IMR-90 (cell line): Measurements from ENCODE around the gene CDH1. TPM values are rescaled to one million over a fixed set of nuclear protein-coding genes. Genes with fewer than 3 reads are reported as not detected.

Experiments used
- ATAC-seq: fragments of 200-7000 bp; cut with Tn5 transposase; 2 replicates; pipeline ENCODE4 v1.9.1; 2020; ENCODE audit warnings: low read depth, mild to moderate bottlenecking, moderate library complexity
- BruUV-seq: library from RNA; stranded (reverse); fragments of 400-500 nt; replicated peaks from 2 replicates; lab custom pipeline; 2021; lab: Mats Ljungman, UMichigan
- CTCF ChIA-PET: fragments of 300-600 bp; formaldehyde crosslinking; extraction: SDS; loops from one replicate; lab custom pipeline; 2021; ENCODE audit warnings: antibody characterized with exemption; lab: Yijun Ruan, JAX
- POLR2A ChIA-PET: fragments of 300-600 bp; sonication (Branson Sonifier 250); formaldehyde crosslinking; loops from one replicate; lab custom pipeline; 2022; ENCODE audit warnings: antibody characterized with exemption; ENCODE audit not compliant: unreplicated experiment; lab: Charles Lee
- DNase-seq: peaks from one replicate; pipeline ENCODE4 v3.0.0; 2013
- H2AFZ ChIP-seq: replicated peaks from 2 replicates; pipeline ENCODE3; 2013; ENCODE audit warnings: low read length, mild to moderate bottlenecking; ENCODE audit not compliant: poor library complexity
- H2AK5ac ChIP-seq: 2 replicates; pipeline ENCODE4 v1.6.1; 2013; ENCODE audit warnings: low read depth, low read length, inconsistent platforms
- H2AK9ac ChIP-seq: replicated peaks from 2 replicates; pipeline ENCODE3; 2013; ENCODE audit warnings: mild to moderate bottlenecking, low read depth, low read length, moderate library complexity; ENCODE audit not compliant: poor library complexity
- H2BK120ac ChIP-seq: 2 replicates; pipeline ENCODE4 v1.6.1; 2013; ENCODE audit warnings: low read depth, low read length, inconsistent platforms
- H2BK15ac ChIP-seq: 3 replicates; pipeline ENCODE4 v1.6.1; 2013; ENCODE audit warnings: low read depth, low read length, inconsistent platforms
- H2BK20ac ChIP-seq: 2 replicates; pipeline ENCODE4 v1.6.1; 2013; ENCODE audit warnings: low read depth, mild to moderate bottlenecking, inconsistent platforms, low read length, moderate library complexity
- H2BK5ac ChIP-seq: 2 replicates; pipeline ENCODE4 v1.6.1; 2013; ENCODE audit warnings: mild to moderate bottlenecking, low read depth, low read length, inconsistent platforms; ENCODE audit not compliant: poor library complexity, severe bottlenecking
- H3K14ac ChIP-seq: replicated peaks from 2 replicates; pipeline ENCODE4 v1.6.1; 2013; ENCODE audit warnings: low read depth, low read length, inconsistent platforms
- H3K18ac ChIP-seq: 2 replicates; pipeline ENCODE4 v1.6.1; 2013; ENCODE audit warnings: low read depth, low read length, control low read depth
- H3K23ac ChIP-seq: 2 replicates; pipeline ENCODE4 v1.6.1; 2013; ENCODE audit warnings: low read depth, low read length, inconsistent platforms
- H3K27ac ChIP-seq: 2 replicates; pipeline ENCODE4 v1.5.1; 2013; ENCODE audit warnings: mild to moderate bottlenecking, control low read depth, low read length; ENCODE audit not compliant: insufficient read depth
- H3K27me3 ChIP-seq: 2 replicates; pipeline ENCODE4 v1.6.1; 2013; ENCODE audit warnings: low read length; ENCODE audit not compliant: control insufficient read depth, insufficient read depth
- H3K36me3 ChIP-seq: 2 replicates; pipeline ENCODE4 v1.6.1; 2013; ENCODE audit warnings: low read length, mixed read lengths; ENCODE audit not compliant: control insufficient read depth, insufficient read depth
- H3K4ac ChIP-seq: 2 replicates; pipeline ENCODE4 v1.6.1; 2013; ENCODE audit warnings: low read depth, low read length, inconsistent platforms
- H3K4me1 ChIP-seq: 2 replicates; pipeline ENCODE4 v1.6.1; 2013; ENCODE audit warnings: low read length, mixed read lengths; ENCODE audit not compliant: control insufficient read depth, insufficient read depth
- H3K4me2 ChIP-seq: 2 replicates; pipeline ENCODE4 v1.6.1; 2013; ENCODE audit warnings: low read depth, mild to moderate bottlenecking, control low read depth, low read length, moderate library complexity
- H3K4me3 ChIP-seq: 2 replicates; pipeline ENCODE4 v1.5.1; 2013; ENCODE audit warnings: low read depth, mild to moderate bottlenecking, control low read depth, low read length, moderate library complexity; ENCODE audit not compliant: insufficient read depth
- H3K56ac ChIP-seq: 2 replicates; pipeline ENCODE4 v1.6.1; 2013; ENCODE audit warnings: low read length, inconsistent platforms; ENCODE audit not compliant: insufficient read depth; ENCODE audit errors: extremely low read depth
- H3K79me1 ChIP-seq, 2 experiments: 2 replicates each; pipeline ENCODE4 v1.6.1; 2013; ENCODE audit warnings: low read length in 2 of 2, inconsistent platforms in 1 of 2, low read depth in 1 of 2
- H3K9ac ChIP-seq: 2 replicates; pipeline ENCODE4 v1.6.1; 2013; ENCODE audit warnings: low read depth, low read length, control low read depth
- H3K9me1 ChIP-seq: 2 replicates; pipeline ENCODE4 v1.6.1; 2013; ENCODE audit warnings: low read length, inconsistent platforms; ENCODE audit not compliant: insufficient read depth
- H3K9me3 ChIP-seq: 2 replicates; pipeline ENCODE4 v1.6.1; 2013; ENCODE audit warnings: low read length; ENCODE audit not compliant: control insufficient read depth, insufficient read depth
- H4K20me1 ChIP-seq: 2 replicates; pipeline ENCODE4 v1.6.1; 2013; ENCODE audit warnings: low read length, inconsistent platforms; ENCODE audit not compliant: insufficient read depth
- H4K5ac ChIP-seq: 2 replicates; pipeline ENCODE4 v1.6.1; 2013; ENCODE audit warnings: mild to moderate bottlenecking, low read depth, low read length, control low read depth
- H4K8ac ChIP-seq, 2 experiments: 2 replicates each; pipeline ENCODE4 v1.6.1; 2013; ENCODE audit warnings: low read depth in 2 of 2, low read length in 2 of 2, control low read depth in 1 of 2, inconsistent platforms in 1 of 2
- H4K91ac ChIP-seq: 2 replicates; pipeline ENCODE4 v1.6.1; 2013; ENCODE audit warnings: low read depth, low read length, inconsistent platforms; ENCODE audit not compliant: insufficient read depth
- BHLHE40 ChIP-seq: fragments of 150-350 bp; IDR thresholded peaks from 2 replicates; pipeline ENCODE4 v1.6.1; 2016; ENCODE audit warnings: mild to moderate bottlenecking, low read depth, low read length
- CEBPB ChIP-seq: IDR thresholded peaks from 2 replicates; pipeline ENCODE4 v1.6.1; 2012; ENCODE audit warnings: low read depth, low read length, improper control_type of control experiment
- CHD1 ChIP-seq: IDR thresholded peaks from 2 replicates; pipeline ENCODE4 v1.6.1; 2012; ENCODE audit warnings: low read depth, low read length, improper control_type of control experiment
- CTCF ChIP-seq: conservative IDR thresholded peaks from 2 replicates; pipeline ENCODE4 v1.5.1; 2012; ENCODE audit warnings: mild to moderate bottlenecking, low read depth, low read length, improper control_type of control experiment
- ELK1 ChIP-seq: fragments of 150-350 bp; IDR thresholded peaks from 2 replicates; pipeline ENCODE4 v1.6.1; 2016; ENCODE audit warnings: low read depth, mild to moderate bottlenecking, low read length, moderate library complexity, borderline replicate concordance
- FOS ChIP-seq: fragments of 150-350 bp; IDR thresholded peaks from 2 replicates; pipeline ENCODE4 v1.6.1; 2016; ENCODE audit warnings: low read depth, low read length
- MAFK ChIP-seq: IDR thresholded peaks from 2 replicates; pipeline ENCODE4 v1.6.1; 2012; ENCODE audit warnings: low read depth, low read length, improper control_type of control experiment
- MAZ ChIP-seq: IDR thresholded peaks from 2 replicates; pipeline ENCODE4 v1.6.1; 2012; ENCODE audit warnings: low read depth, mild to moderate bottlenecking, low read length, improper control_type of control experiment, moderate library complexity, borderline replicate concordance
- MXI1 ChIP-seq: IDR thresholded peaks from 2 replicates; pipeline ENCODE4 v1.6.1; 2012; ENCODE audit warnings: low read depth, mild to moderate bottlenecking, low read length, moderate library complexity, borderline replicate concordance
- POLR2A ChIP-seq: IDR thresholded peaks from 2 replicates; pipeline ENCODE4 v1.6.1; 2012; ENCODE audit warnings: mild to moderate bottlenecking, low read depth, low read length
- RAD21 ChIP-seq: IDR thresholded peaks from 2 replicates; pipeline ENCODE4 v1.6.1; 2012; ENCODE audit warnings: low read length, improper control_type of control experiment
- RCOR1 ChIP-seq: IDR thresholded peaks from 2 replicates; pipeline ENCODE4 v1.6.1; 2012; ENCODE audit warnings: mild to moderate bottlenecking, low read length, improper control_type of control experiment; ENCODE audit not compliant: insufficient replicate concordance
- RFX5 ChIP-seq: IDR thresholded peaks from 2 replicates; pipeline ENCODE4 v1.8.0; 2012; ENCODE audit warnings: low read depth, mild to moderate bottlenecking, low read length, moderate library complexity
- SMC3 ChIP-seq: fragments of 150-350 bp; IDR thresholded peaks from 2 replicates; pipeline ENCODE4 v1.6.1; 2016; ENCODE audit warnings: low read depth, mild to moderate bottlenecking, antibody characterized with exemption, low read length, moderate library complexity
- USF2 ChIP-seq: fragments of 150-350 bp; IDR thresholded peaks from 2 replicates; pipeline ENCODE4 v1.6.1; 2017; ENCODE audit warnings: mild to moderate bottlenecking, antibody characterized with exemption, low read length, low read depth
- WGBS, 2 experiments: methylation state at CpG; one replicate each; pipeline versions ENCODE4 v1.1.5 to v1.1.7; 2013; ENCODE audit warnings: missing lambda C conversion rate in 2 of 2; ENCODE audit not compliant: insufficient read length in 1 of 2; ENCODE audit errors: extremely low coverage in 2 of 2; 5-methylcytosine and 5-hydroxymethylcytosine counted together
- dilution Hi-C: fragments of 300-500 bp; cut with HindIII; formaldehyde crosslinking; loops from one replicate; pipeline ENCODE4 v1.14.3; 2018; ENCODE audit warnings: low sequenced_read_pairs; ENCODE audit not compliant: unreplicated experiment
- in situ Hi-C: fragments of 300-500 bp; cut with MboI; formaldehyde crosslinking; loops from 3 replicates; pipeline ENCODE4 v1.14.3; 2019; ENCODE audit warnings: low sequenced_read_pairs, inconsistent platforms, mixed read lengths
- intact Hi-C: fragments of 100-400 bp; cut with micrococcal nuclease; formaldehyde crosslinking; loops from 2 replicates; pipeline ENCODE4 v1.10.0; 2022
- polyA plus RNA-seq, 3 experiments: library from polyadenylated mRNA; depleted of rRNA; stranded (reverse); fragments of >200 nt; gene quantifications; 2 replicates each; pipeline ENCODE4 v1.2.3, GENCODE V29; 2012; ENCODE audit warnings: low replicate concordance in 1 of 3
- total RNA-seq: library from RNA; depleted of rRNA; stranded (reverse); fragments of >200 nt; gene quantifications from 2 replicates; pipeline ENCODE4 v1.2.3, GENCODE V29; 2012

CDH1 gene
- total and polyA plus RNA-seq, 2 of the 4 experiments (the other 2 are of a cell fraction) = under 0.01 TPM; not detected in 1

- no peak for DNase-seq
- Histone ChIP-seq H4K5ac (no peak overlapping the region), H3K4me2 (no peak overlapping the region), H3K23ac (no peak overlapping the region), H2AK9ac (no peak overlapping the region), H3K36me3 (no peaks in the 10 kb centered on the region), H3K9ac (no peak overlapping the region), H4K91ac (no peak overlapping the region), H3K4me1 (no peaks in the 10 kb centered on the region), H4K8ac (no peak overlapping the region), H3K79me1 (no peaks in the 10 kb centered on the region), H3K4ac (no peak overlapping the region), H2BK20ac (no peak overlapping the region), H3K4me3 (no peak overlapping the region), H2BK15ac (no peak overlapping the region), H2BK120ac (no peak overlapping the region), H3K9me1 (no peaks in the 10 kb centered on the region), H4K20me1 (no peaks in the 10 kb centered on the region), H3K56ac (no peak overlapping the region), H2AK5ac (no peak overlapping the region), H2AFZ (no peak overlapping the region), H3K27ac (no peak overlapping the region), H3K18ac (no peak overlapping the region), H3K9me3 (no peaks in the 10 kb centered on the region; the same call in 1 of the 2 replicates), H3K14ac (no peak overlapping the region), H2BK5ac (no peak overlapping the region), H3K27me3 (peaks cover 24% of the 10 kb centered on the region)
- BruUV-seq = no TSS peak
- WGBS, 2 experiments = 80% methylated on average over 1 of the region's 6 CpGs; no CpG with 5 or more reads in 1 of the 2 experiments
- intact Hi-C loops = no loop called here
- CTCF ChIA-PET = interaction anchor here (1.3 kb wide), 1 partner anchor 187 kb away, joined by 4 read pairs; no protein-coding TSS in a partner anchor
- ATAC-seq = no peak
- dilution Hi-C loops = no loop called here
- no peak for TF ChIP-seq MAFK
- no peak for TF ChIP-seq MXI1
- no peak for TF ChIP-seq FOS
- no peak for TF ChIP-seq RCOR1
- TF ChIP-seq ELK1 = no peak
- TF ChIP-seq BHLHE40 = no peak
- no peak for TF ChIP-seq RAD21
- no peak for TF ChIP-seq MAZ
- TF ChIP-seq CTCF = no peak
- TF ChIP-seq USF2 = no peak
- TF ChIP-seq RFX5 = no peak
- TF ChIP-seq SMC3 = no peak
- no peak for TF ChIP-seq CHD1
- TF ChIP-seq CEBPB = no peak
- TF ChIP-seq POLR2A = no peak
- POLR2A ChIA-PET = no interaction called here
- in situ Hi-C loops = no loop called here
These were observed 39.9 kb downstream of the CDH1 start for GRCh38 chr16:68776821-68777485.
